ENCODE data around the gene TFCP2L1.

TFCP2L1 gene

DNA sequence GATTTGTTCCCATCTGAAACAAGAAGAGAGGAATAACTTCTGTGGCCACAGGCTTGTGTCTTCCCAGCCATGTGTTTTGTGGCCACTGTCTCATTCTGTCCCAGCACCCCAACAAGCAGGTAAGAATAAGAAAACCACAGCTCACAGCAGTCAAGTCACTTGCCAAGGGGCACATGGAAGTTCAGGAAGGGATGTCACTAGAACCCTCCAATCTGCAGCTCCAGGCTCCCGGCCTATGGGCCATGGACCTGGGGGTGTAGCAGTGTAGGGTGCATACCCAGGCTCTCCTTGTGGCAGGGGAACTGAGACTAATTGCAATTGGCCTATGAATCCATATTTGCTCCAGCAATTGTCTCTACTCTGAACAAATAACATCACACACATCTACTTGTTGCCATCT, 112.5 kb downstream of the TFCP2L1 start:
- no peak overlapping the region for H3K4me3 ChIP-seq (ENCODE audit: low read depth, low read length)
- TF ChIP-seq, protein P1, sequence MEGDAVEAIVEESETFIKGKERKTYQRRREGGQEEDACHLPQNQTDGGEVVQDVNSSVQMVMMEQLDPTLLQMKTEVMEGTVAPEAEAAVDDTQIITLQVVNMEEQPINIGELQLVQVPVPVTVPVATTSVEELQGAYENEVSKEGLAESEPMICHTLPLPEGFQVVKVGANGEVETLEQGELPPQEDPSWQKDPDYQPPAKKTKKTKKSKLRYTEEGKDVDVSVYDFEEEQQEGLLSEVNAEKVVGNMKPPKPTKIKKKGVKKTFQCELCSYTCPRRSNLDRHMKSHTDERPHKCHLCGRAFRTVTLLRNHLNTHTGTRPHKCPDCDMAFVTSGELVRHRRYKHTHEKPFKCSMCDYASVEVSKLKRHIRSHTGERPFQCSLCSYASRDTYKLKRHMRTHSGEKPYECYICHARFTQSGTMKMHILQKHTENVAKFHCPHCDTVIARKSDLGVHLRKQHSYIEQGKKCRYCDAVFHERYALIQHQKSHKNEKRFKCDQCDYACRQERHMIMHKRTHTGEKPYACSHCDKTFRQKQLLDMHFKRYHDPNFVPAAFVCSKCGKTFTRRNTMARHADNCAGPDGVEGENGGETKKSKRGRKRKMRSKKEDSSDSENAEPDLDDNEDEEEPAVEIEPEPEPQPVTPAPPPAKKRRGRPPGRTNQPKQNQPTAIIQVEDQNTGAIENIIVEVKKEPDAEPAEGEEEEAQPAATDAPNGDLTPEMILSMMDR (IDR thresholded peaks at IDR 0.05; ENCODE audit: insufficient read depth, low read depth, low read length, missing control alignments), result no peak
- no peak for DNase-seq (ENCODE audit: low read depth)

DNA sequence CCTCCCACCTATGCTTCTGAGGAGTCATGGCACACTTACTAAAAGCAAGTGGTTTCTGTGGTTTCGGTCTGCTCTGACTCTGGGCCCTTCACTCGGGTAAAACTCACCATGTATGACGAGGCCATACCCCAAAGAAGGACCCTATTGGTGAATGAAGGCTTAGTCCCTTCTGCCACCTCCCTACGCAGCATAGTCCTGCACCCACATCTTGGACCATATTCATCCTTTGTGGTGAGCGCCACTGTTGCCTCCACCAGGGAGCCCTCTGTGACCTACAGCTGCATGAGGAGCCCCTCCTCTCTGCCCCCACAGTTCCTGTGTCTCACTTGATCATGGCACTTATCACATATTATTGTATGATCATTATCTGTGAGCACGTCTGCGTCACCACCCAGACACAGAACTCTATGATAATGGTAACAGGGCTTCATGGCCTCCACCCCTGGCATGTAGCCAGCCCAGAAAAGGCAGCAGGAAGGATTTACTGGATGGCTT, 113.3 kb downstream of the TFCP2L1 start:
- DNase-seq (ENCODE audit: low read depth), result peak; percentile 15
- H3K4me3 ChIP-seq (ENCODE audit: low read depth, low read length), result no peak overlapping the region
- TF ChIP-seq, protein P1 (IDR thresholded peaks at IDR 0.05; ENCODE audit: insufficient read depth, low read depth, low read length, missing control alignments), result no peak

DNA sequence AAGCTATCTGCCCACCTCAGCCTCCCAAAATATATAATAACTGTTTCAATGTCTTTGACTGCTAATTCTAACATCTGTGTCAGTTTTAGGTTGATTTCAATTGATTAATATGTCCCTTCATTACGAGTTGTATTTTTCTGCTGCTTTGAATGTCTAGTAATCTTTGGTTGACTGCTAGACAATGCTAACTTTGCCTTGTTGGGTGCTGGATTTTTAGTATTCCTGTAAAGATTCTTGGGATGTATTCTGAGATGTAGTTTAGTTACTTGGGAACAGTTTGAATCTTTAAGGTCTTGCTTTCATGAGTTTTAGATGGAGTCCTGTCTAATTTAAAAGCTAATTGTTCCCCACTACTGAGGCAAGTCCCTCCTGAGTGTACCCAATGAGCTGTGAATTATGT, 114.4 kb downstream of the TFCP2L1 start:
- TF ChIP-seq, protein P1 (IDR thresholded peaks at IDR 0.05; ENCODE audit: insufficient read depth, low read depth, low read length, missing control alignments), result no peak
- DNase-seq (ENCODE audit: low read depth), result no peak
- no peak overlapping the region for H3K4me3 ChIP-seq (ENCODE audit: low read depth, low read length)

DNA sequence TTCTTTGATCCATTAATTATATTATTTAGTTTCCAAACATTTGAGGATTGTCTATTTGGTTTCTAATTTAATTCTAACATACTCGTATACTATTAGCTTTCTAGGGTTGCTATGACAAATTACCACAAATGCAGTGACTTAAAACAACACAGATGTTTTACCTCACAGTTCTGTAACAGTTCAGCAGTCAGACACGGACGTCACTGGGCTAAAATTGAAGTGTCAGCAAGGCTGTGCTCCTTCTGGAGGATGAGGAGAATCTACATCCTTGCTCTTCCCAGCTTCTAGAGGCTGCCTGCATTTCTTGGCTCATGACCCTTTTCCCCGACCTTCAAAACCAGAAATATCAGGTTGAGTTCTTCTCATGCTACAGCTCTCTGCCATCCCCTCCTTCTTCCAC, 117.6 kb downstream of the TFCP2L1 start:
- no peak overlapping the region for H3K4me3 ChIP-seq (ENCODE audit: low read depth, low read length)
- no peak for DNase-seq (ENCODE audit: low read depth)
- TF ChIP-seq, protein P1 (IDR thresholded peaks at IDR 0.05; ENCODE audit: insufficient read depth, low read depth, low read length, missing control alignments), result no peak
